ENCODE results near the gene C4BPB.

C4BPB gene

GRCh38 chr1:207084701-207085180 lies 3.9 kb upstream of the C4BPB start:
- peak in 1 of 2 donors; percentile 21 for DNase-seq (ENCODE audit: low read depth in 2 of 2)

- DNase-seq (ENCODE audit: low read depth in 2 of 2): no peak
These were observed 2.8 kb upstream of the C4BPB start for GRCh38 chr1:207085887-207086286.

- DNase-seq (ENCODE audit: low read depth in 2 of 2): no peak
These were observed 499 bp upstream of the C4BPB start for GRCh38 chr1:207088161-207088560.

- no peak for DNase-seq (ENCODE audit: low read depth in 2 of 2)
These were observed 1.1 kb downstream of the C4BPB start for GRCh38 chr1:207089627-207090355.

- DNase-seq (ENCODE audit: low read depth in 2 of 2): no peak
These were observed 2.7 kb downstream of the C4BPB start for GRCh38 chr1:207091200-207091908.

- DNase-seq (ENCODE audit: low read depth in 2 of 2): no peak
These were observed 5.3 kb downstream of the C4BPB start for GRCh38 chr1:207093944-207094343.

GRCh38 chr1:207097871-207098324 lies 9.2 kb downstream of the C4BPB start:
- peak in 1 of 2 donors; percentile 6 for DNase-seq (ENCODE audit: low read depth in 2 of 2)

- no peak for DNase-seq (ENCODE audit: low read depth in 2 of 2)
These were observed 13.1 kb downstream of the C4BPB start for GRCh38 chr1:207101720-207102119.

- DNase-seq (ENCODE audit: low read depth in 2 of 2): no peak
These were observed 13.5 kb downstream of the C4BPB start for GRCh38 chr1:207102146-207102545.

GRCh38 chr1:207102659-207103058 lies 14.0 kb downstream of the C4BPB start:
- no peak for DNase-seq (ENCODE audit: low read depth in 2 of 2)

GRCh38 chr1:207103892-207104373 lies 15.3 kb downstream of the C4BPB start, which contains the start of gene C4BPA:
TSS of gene C4BPA (plus strand) at chr1:207104233. CDS start at chr1:207113026, 8,793 bp downstream.
- no peak for DNase-seq (ENCODE audit: low read depth in 2 of 2)

GRCh38 chr1:207109004-207109403 lies 20.3 kb downstream of the C4BPB start:
- DNase-seq (ENCODE audit: low read depth in 2 of 2): no peak

- no peak for DNase-seq (ENCODE audit: low read depth in 2 of 2)
These were observed 24.1 kb downstream of the C4BPB start for GRCh38 chr1:207112616-207113296.

GRCh38 chr1:207115269-207115668 lies 26.6 kb downstream of the C4BPB start:
- DNase-seq (ENCODE audit: low read depth in 2 of 2): no peak

- DNase-seq (ENCODE audit: low read depth in 2 of 2): no peak
These were observed 35.7 kb downstream of the C4BPB start for GRCh38 chr1:207124389-207124788.

GRCh38 chr1:207128336-207128921 lies 39.8 kb downstream of the C4BPB start:
- DNase-seq (ENCODE audit: low read depth in 2 of 2): no peak

- no peak for DNase-seq (ENCODE audit: low read depth in 2 of 2)
These were observed 40.4 kb downstream of the C4BPB start for GRCh38 chr1:207129053-207129452.

GRCh38 chr1:207130252-207131036 lies 41.8 kb downstream of the C4BPB start:
- no peak for DNase-seq (ENCODE audit: low read depth in 2 of 2)

GRCh38 chr1:207131163-207131562 lies 42.5 kb downstream of the C4BPB start:
- no peak for DNase-seq (ENCODE audit: low read depth in 2 of 2)

GRCh38 chr1:207134581-207134980 lies 45.9 kb downstream of the C4BPB start:
- no peak for DNase-seq (ENCODE audit: low read depth in 2 of 2)

- no peak for DNase-seq (ENCODE audit: low read depth in 2 of 2)
These were observed 51.0 kb downstream of the C4BPB start for GRCh38 chr1:207139616-207140015.
